Naive thymus-derived CD8-positive, alpha-beta T cell (primary cell): ENCODE measurements around the gene GAS6. TPM values are rescaled to one million over a fixed set of nuclear protein-coding genes. Genes with fewer than 3 reads are reported as not detected.

Experiments used
- polyA plus RNA-seq, 3 donors: library from polyadenylated mRNA; unstranded; fragments of 300-500 nt; fragmentation: Illumina TruSeq; gene quantifications; one replicate each; pipeline ENCODE4 v1.2.3, GENCODE V29; 2021
- total RNA-seq, 8 experiments: library from RNA in 2 of 8; stranded (reverse) in 2 of 8; gene quantifications; one replicate each; pipeline ENCODE4 v1.2.3 and lab custom pipeline; 2021 to 2026

The GAS6 gene
- total and polyA plus RNA-seq, 5 experiments from 2014 or later, result 0.19 to 2.4 (median 1.2) TPM; not detected in 1

Other genes with a start within 250 kb of the GAS6 start
- not detected for gene ATP4B, start 205.9 kb downstream of the GAS6 start, total RNA-seq
- not detected for gene ATP4B, start 205.9 kb downstream of the GAS6 start, polyA plus RNA-seq
- gene GRK1, start 196.9 kb downstream of the GAS6 start, total RNA-seq, result not detected
- gene GRK1, start 196.9 kb downstream of the GAS6 start, polyA plus RNA-seq, result not detected
- under 1 TPM; 0.71 to 0.75 TPM for gene TMEM255B, start 104.8 kb downstream of the GAS6 start, total RNA-seq
- under 1 TPM in 2 of 3 donors, not detected in 1; 0.02 to 0.07 TPM for gene TMEM255B, start 104.8 kb downstream of the GAS6 start, polyA plus RNA-seq
- 10 to 100 TPM; 15.6 to 16.2 TPM for gene C13orf46, start 110.0 kb upstream of the GAS6 start, total RNA-seq
- 1 to 10 TPM in 1 of 3 donors, under 1 TPM in 2; 0.43 to 1.8 (median 0.67) TPM for gene C13orf46, start 110.0 kb upstream of the GAS6 start, polyA plus RNA-seq